CD4-positive, alpha-beta T cell treated with Interleukin-10 for 1 hour (primary cell): Measurements from ENCODE around the gene DGLUCY.
"Not testable (repeated sequence)": the region's sequence is repeated elsewhere in the genome, so short reads cannot be mapped to it uniquely, and the experiment has no call there.

Experiments
- DNase-seq: peaks from one replicate; pipeline ENCODE4 v3.0.0-alpha.2; 2020

DGLUCY gene, protein sequence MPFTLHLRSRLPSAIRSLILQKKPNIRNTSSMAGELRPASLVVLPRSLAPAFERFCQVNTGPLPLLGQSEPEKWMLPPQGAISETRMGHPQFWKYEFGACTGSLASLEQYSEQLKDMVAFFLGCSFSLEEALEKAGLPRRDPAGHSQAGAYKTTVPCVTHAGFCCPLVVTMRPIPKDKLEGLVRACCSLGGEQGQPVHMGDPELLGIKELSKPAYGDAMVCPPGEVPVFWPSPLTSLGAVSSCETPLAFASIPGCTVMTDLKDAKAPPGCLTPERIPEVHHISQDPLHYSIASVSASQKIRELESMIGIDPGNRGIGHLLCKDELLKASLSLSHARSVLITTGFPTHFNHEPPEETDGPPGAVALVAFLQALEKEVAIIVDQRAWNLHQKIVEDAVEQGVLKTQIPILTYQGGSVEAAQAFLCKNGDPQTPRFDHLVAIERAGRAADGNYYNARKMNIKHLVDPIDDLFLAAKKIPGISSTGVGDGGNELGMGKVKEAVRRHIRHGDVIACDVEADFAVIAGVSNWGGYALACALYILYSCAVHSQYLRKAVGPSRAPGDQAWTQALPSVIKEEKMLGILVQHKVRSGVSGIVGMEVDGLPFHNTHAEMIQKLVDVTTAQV

DNA sequence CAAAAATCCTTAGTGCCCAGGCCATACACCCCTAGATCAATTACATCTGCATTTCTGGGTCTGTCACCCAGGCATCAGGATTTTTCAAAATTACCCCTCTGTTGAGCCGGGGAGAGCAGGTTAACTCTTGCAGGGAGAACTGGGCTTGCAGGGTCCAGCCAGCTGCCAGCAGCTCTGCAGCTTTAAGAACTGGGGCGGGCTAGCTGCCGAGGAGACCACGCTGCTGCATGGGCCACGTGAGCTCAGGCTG, at the start of gene DGLUCY:
Gene DGLUCY, plus strand, starts transcription at position 245 of the 250 bp plus-strand sequence. CDS start 46,222 bp downstream, outside the sequence.
- DNase-seq: no peak

DNA sequence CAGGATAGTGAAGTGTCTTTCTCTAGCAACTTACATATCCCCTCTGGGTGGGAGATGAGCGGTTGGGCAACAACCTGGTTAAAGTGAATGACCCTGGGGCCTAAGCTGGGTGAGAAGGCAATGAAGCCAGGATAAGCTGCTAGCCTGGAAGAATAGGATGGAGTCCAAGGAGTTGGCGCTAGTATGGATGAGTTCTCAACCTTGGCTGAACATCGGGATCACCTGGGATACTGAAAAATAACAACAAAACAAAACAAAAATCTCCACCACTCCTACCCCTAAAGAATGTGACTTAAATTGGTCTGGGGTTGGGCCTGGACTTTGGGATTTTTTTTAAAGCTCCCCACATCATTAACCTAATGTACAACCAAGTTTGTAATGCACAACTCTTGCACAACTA, 48.6 kb upstream of the DGLUCY start:
- no peak for DNase-seq

DNA sequence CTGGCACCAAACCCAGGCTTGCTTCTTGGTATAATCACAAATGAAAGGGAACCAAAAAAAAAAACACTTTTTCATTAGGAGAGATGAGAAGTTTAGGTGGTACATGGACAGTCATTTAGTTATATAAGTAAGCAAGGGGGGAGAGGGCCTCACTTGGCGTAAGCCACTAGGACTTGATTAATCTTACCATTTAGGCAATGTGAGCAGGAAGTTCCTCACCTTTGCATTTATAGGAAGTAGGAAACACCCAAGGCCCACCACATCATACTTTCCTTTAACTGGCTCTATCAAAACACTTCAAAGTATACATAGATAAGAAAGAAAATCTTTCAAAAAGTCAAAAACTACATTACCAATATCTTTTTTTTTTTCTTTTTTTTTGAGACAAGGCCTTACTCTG, 46.7 kb upstream of the DGLUCY start:
- DNase-seq: peak; percentile 62

DNA sequence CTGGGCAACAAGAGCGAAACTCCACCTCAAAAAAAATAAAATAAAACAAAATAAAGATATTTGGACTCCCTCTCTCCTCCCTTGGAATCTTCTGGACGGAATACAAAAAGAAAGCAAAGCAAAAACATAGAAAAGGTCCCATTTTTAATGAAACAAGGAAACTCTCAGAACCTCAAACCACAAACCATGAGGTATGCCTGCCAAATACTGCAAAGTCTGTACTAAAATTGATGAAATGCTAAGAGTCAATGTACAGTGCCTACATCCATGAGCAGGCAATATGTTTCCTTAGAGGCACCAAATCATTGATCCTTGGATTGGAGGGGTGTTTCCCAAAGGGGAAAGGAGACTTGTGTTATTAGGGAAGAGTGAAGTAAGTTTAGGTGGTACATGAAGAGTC, 45.2 kb upstream of the DGLUCY start:
- DNase-seq: no peak

DNA sequence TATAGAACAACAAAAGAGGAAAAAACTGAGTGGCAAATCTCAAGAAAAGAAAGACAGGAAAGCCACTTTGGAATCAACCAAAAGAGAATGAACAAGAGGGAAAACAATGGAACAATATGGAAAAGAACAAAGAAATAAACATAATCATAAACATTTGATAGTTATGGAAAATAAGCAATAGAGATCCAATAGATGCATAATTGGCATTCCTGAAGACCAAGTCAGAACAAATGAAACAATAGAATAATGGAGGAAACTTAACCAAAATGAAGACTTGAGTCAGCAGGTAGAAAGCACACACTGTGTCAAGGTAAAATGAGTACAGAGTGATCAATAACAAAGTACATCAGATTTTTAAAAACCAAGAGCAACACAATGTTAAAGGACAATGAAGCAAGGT, 43.3 kb upstream of the DGLUCY start:
- no peak for DNase-seq

DNA sequence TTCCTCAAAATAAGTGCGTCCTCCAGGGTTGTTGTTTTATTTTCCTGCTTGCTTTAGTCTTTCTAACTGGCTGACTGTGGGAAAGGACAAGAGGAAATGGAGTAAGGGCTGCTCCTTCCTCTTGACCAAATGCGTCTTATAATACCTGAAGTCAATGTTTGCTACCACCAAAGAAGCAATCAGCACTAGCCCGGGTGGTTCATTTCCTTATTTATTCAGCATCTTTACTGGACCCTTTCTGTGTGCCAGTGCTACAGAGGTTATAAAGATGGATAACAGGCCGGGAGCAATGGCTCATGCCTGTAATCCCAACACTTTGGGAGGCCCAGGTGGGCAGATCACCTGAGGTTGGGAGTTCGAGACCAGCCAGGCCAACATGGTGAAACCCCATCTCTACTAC, 38.3 kb upstream of the DGLUCY start:
- no peak for DNase-seq

DNA sequence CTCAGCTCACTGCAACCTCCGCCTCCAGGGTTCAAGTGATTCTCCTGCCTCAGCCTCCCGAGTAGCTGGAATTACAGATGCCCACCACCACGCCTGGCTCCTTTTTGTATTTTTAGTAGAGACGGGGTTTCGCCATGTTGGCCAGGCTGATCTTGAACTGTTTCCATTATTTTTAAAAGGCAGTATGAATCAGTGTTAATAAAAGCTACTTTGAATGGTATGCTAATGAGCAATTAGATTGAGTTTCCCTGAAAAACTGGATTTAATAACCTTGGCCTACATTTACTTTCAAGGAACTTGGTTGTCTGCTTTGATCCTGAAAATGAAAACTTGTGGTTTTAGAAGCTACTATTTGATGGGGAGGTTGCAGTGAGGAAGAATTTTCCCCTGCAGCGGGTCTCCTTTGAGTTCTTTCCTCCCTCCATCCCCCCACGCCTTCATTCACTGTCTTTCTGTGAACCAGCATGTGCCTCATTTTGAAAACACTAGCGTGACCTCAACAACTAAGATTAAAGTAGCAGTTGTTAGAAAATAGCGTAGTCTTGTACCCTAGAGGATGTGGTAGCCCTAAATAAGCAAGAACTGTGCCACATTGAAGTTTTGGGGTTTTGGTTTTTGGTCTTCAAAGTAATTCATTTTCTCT, 35.7 kb upstream of the DGLUCY start:
- DNase-seq: peak; percentile 67

DNA sequence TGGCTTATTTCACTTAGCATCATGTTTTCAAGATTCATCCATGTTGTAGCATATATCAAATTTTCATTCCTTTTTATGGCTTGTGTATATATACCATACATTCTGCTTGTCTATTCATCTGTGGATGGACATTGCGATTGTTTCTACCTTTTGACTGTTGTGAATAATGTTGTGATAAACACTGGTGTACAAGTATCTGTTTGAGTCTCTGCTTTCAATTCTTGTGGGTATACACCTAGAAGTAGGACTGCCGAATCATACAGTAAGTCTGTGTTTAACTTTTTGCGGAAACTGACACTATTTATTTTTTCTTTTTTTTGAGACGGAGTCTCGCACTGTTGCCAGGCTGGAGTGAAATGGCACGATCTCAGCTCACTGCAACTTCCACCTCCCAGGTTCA, 33.8 kb upstream of the DGLUCY start:
- DNase-seq: no peak

DNA sequence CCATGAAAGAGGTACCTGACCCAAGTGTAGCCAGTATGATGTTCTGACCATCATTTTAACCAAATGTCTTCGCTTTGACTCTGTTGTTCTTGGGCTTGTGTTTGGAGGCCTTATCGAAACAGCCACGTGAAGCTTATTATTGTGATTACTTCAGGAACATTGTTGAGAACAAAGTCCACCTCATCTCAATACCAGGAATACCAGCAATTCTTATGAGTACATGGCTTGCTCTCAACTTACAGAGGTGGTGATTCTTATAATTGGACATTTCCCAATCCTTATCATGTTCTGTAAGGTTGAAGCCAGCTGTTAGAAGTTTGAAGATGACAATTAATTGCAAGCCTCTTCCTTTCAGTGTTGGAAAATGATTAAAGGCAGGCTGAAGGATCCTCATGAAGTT, 31.6 kb upstream of the DGLUCY start:
- DNase-seq: no peak

DNA sequence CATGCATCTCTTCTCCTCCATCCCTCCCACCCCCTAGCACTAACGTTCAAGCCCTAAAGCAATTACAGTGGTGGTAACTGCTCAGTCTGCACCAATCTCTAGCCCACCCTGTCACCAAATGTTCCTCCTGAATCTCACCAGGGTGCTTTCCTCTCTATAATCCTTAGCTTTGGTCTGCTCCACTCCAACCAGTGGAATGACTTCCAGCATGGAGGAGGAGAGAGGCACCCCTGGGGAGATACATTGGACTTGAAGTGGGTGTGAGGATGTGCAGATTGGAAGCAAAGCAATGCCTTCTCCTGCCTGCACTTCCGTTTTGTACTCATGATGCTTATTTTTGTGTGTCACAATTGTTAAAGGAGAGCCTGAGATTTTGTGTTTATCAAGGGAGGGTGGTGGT, 29.4 kb upstream of the DGLUCY start:
- DNase-seq: no peak

DNA sequence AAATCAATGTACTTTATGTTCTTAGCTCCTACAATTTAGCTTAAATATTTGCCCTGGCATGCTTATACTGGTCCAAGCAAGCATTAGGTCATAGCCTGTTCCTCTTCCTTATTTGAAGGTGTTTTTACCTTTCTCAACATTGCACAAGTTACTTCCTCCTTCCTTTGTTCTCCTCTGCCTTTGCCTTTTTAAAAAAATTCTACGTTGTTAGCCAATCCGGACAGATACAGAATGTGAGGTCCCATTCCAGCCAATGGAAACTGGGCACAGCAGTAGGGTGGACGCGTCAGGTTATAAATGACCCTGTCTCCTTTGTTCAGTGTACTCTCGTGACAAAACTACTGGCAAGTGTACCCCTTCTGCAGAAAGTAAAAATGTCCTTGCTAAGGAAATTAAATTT, 26.4 kb upstream of the DGLUCY start:
- not testable (repeated sequence) for DNase-seq

DNA sequence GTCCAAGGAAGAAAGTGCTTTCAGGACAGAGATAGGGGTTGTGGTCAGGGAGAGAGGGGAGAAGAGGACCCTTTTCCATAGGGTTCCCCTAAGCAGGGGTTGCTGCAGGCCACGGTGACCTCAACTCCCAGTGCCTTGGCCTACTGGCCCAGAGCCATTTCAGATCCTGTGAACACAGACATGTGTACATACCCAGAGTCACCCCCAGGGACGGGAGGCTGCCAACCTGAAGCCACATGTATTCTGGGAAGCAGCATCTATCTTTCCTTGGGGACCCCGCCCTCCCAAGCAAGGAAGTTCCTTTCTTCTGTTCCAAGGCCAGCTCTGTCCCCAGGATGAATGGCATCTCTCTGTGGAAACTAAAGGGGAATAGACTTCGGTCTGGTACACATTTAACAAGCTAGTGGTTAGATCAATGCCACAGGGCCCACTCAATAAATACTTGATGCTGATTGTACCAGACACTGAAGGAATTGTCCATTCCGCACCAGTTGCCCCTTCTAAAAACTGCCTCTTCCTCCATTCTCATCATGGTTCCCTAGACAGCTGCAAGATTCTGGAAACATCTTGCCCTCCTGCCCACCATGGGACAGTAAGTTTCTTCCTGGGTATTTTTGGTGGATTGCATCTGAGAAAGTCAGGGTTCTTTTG, 25.2 kb upstream of the DGLUCY start:
- DNase-seq: no peak

DNA sequence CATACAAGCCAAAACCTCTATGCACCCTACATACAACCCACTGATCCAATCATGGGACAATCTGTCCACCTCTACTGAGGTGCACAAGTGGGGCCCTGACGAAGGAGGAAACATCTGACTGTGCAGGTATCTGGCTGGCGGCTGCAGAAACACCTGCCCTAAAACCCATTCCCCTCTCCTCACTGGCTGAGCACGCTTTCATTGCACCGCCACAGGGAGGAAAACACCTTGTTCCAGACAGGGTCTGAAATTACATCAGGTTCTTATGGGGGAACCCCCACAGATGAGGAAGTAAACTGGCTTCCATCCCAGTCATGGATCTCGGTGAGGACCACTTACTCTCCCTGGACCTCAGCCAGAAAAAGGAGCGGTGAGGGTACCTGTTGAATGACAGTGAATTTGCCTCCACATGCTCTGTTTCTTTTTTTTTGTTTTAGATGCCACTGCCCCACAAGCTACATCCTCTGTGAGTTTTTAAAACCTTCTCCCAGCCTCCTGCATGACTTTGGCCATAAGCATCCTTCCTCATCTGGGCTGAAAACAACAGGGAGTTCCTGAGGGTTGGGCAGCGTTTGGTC, 23.8 kb upstream of the DGLUCY start:
- no peak for DNase-seq

DNA sequence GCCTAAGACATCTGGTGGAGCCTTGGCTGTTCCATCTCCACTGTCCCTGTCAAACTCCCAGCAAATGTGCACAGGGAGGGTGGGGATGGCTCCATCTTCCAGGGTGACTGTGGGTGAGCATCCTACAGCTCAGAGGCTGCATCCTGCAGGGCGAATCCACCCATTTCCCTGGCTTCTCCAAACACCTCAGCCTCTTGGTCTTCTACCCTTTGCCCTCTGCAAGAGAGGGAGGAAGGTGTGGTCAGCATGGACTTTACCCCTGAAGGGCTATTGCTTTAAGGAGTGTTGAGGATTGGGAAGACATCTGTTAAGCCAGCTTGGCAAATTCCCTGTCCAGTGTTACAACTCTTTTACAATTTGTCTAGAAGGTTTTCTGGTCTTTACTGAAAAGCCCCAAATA, 23.1 kb upstream of the DGLUCY start:
- DNase-seq: no peak

DNA sequence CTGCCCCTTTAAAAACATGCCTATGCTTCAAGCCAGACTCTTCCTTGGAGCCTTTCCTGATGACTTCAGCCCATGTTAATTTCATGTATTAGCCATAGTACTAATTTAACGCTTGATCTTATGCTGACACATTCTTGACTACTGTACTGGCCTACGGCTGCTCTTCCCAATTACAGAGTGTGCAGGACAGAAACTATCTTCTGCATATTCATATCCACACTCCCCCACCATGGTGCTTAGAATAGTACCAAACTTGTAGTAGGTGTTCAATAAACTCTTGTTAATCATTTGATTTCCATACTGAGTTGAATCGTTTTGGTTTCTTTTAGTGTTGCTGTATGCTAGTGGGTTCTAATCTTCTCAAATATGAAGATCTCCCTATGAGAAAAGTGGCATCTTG, 21.8 kb upstream of the DGLUCY start:
- DNase-seq: no peak

DNA sequence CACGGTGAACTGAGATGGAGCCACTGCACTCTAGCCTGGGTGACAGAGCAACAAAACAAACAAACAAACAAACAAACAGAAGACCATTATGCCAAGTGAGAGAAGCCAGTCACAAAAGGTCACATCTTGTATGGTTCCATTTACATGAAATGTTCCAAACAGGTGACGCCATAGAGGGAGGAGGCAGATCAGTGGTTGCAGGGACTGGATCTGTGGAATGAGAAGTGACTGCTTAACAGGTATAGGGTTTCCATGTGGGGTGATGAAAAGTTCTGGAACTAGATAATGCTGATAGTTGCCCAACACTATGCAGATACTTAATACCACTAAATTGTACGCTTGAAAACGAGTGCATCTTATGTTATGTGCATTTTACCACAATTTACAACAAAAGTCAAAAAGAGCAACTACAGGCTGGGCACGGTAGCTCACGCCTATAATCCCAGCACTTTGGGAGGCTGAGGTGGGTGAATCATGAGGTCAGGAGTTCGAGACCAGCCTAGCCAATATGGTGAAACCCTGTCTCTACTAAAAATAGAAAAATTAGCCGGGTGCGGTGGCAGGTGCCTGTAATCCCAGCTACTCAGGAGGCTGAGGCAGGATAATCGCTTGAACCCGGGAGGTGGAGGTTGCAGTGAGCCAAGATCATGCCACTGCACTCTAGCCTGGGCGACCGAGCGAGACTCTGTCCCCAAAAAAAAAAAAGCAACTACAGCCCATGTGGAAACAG, 20.0 kb upstream of the DGLUCY start:
- DNase-seq: not testable (repeated sequence)

DNA sequence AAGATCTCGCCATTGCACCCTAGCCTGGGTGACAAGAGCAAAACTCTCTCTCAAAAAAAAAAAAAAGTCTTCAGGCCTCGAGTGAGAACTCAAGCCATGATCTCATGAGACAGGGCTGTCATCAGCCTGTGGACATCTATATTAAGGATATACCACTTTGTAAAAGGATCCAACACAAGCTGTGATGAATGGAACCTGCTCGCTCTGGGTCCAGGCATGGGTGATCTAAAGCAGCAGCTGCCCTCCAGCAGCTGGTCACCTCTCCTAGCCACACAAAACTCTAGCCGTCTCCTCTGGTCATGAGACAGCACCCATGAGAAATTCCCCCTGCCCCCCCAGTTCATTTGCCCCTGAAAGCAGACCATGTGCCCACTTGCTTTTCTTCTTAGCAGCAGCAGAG, 19.1 kb upstream of the DGLUCY start:
- DNase-seq: no peak

DNA sequence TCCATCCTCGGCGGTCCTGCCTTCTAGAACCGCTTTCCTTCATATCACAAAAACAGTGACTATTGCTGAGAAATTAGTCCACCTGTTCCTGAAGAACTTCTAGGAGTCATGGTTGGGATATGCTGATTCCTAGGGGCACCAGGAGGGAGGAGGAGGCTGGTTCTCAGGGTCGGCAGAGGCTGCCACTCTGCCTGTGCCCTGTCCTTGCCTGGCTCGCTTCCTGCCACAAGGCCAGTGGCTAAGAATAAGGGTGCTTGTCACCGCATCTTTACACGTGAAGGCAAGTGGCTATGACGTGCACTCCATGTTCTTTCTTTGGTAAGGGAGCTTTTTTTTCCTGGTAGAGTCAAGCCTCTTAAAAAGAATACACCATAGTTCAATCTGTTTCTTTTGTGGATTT, 18.7 kb upstream of the DGLUCY start:
- DNase-seq: no peak

DNA sequence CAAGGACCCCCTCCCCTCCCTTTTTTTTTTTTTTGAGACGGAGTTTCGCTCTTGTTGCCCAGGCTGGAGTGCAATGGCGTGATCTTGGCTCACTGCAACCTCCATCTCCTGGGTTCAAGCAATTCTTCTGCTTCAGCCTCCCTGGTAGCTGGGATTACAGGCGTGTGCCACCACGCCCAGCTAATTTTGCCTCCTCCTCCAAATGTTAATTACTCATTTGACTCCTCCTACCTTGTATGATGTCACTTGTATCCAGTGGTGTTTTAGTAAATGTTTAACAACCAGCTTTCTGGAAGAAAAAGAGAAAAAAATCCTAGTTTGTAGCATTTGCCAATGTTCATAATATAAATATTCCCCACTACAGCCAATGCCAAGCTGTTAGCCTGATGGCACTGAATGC, 16.2 kb upstream of the DGLUCY start:
- not testable (repeated sequence) for DNase-seq

DNA sequence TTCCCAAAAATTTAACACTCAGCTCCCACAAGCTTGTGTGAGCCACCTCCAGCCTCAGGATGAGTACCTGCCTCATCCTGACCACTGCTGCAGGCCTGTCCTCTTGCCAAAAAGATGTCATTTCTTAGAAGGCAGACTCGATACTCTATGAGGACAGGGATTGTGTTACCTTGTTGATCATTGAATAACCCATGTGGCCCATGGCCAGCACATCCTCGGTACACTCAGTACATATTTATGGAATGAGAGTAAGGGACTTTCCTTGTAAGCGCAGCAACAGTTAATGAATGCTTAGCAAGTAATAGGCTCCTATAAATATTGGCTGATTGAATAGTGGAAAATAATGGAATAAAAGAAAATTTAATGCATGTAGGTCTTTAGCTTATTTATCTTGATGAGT, 15.3 kb upstream of the DGLUCY start:
- no peak for DNase-seq

DNA sequence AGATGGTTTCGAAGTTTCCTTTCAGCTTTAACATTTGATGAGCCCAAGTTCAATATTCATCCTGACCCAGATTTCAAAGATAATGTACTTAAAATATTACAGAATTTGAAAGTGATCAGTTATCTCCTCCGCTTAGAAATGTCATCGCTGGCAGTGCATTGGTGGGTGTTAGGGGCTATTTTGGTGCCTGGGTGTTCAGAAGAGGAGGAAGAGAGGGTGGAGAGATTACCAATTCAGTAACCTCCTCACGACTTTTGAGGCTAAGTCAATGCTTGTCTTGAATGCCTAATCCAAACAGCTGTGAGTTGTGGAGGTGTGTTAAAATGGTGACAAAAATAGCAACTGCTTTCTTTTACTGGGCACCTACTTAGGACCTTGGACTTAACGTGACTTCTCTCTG, 13.8 kb upstream of the DGLUCY start:
- DNase-seq: no peak

DNA sequence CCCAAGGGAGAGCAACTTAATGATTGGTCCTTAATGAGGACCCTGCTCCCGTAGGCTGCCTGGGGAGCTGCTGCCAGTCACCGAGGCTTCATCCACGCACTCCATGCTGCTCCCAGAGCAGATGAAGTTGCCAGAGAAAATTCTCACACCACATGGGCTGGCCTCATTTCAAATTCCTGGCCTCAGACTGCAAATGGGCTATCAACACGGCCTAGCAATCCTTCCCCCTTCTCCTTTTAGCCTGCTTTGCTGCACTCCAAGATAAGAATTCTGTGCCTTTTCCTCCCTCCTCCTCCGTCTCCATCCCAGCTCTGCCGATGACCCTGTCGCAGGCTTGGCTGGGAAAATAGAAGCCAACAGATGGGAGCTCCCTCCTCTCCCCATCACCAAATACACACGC, 10.8 kb upstream of the DGLUCY start:
- no peak for DNase-seq
